Thyroid gland (tissue), 4 donors: ENCODE measurements around the gene TMEM225B.

ENCODE experiments used
- POLR2A ChIP-seq, 2 donors: fragments of 450-650 bp; IDR thresholded peaks; one replicate each; pipeline ENCODE4 v1.6.1; 2017; ENCODE audit warnings: antibody characterized with exemption in 2 of 2, mild to moderate bottlenecking in 2 of 2, moderate library complexity in 1 of 2
- TF ChIP-seq, protein P1 (sequence below), 6 experiments: fragments of 200-600 bp in 3 of 6; fragments of 450-650 bp in 3 of 6; sonication (generic) in 3 of 6; IDR thresholded peaks; one replicate each; pipeline ENCODE4 v1.5.1; 2016 to 2019; ENCODE audit warnings: antibody characterized with exemption in 6 of 6, mild to moderate bottlenecking in 2 of 6, inconsistent platforms in 1 of 6, moderate library complexity in 1 of 6

DNA sequence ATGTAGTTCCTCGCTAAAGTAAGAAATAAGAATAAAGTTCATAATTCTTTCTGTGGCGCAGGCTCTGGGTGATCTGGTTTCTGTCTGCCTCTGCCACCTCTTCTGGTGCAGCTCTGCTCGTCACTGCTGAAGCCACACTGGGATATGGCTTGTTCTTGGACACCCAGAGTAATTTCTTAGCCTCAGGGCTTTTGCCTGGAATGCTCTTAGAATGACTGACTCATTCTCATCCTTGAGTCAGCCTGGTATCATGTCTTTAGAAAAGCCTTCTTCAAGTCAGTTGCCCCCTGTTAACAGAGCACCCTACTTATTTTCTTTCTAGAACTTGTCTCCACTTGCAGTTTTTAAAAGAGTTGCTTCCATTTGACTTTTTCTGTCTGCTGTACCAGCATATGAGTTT lies 20.7 kb downstream of the TMEM225B start:
- TF ChIP-seq, protein P1, sequence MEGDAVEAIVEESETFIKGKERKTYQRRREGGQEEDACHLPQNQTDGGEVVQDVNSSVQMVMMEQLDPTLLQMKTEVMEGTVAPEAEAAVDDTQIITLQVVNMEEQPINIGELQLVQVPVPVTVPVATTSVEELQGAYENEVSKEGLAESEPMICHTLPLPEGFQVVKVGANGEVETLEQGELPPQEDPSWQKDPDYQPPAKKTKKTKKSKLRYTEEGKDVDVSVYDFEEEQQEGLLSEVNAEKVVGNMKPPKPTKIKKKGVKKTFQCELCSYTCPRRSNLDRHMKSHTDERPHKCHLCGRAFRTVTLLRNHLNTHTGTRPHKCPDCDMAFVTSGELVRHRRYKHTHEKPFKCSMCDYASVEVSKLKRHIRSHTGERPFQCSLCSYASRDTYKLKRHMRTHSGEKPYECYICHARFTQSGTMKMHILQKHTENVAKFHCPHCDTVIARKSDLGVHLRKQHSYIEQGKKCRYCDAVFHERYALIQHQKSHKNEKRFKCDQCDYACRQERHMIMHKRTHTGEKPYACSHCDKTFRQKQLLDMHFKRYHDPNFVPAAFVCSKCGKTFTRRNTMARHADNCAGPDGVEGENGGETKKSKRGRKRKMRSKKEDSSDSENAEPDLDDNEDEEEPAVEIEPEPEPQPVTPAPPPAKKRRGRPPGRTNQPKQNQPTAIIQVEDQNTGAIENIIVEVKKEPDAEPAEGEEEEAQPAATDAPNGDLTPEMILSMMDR (IDR thresholded peaks at IDR 0.05) = no peak
- no peak for TF ChIP-seq POLR2A (IDR thresholded peaks at IDR 0.05)
